ENCODE data around the gene JAM3. TPM values are rescaled to one million over a fixed set of nuclear protein-coding genes. Genes with fewer than 3 reads are reported as not detected.

The JAM3 gene
- total and polyA plus RNA-seq, 9 of the 15 experiments (the other 6 are each of a cell fraction or from before 2014, with no cell fraction given): 0.22 to 0.76 (median 0.40) TPM

GRCh38 chr11:134043821-134044420 lies 25.0 kb upstream of the JAM3 start:
- intact Hi-C loops (cut with micrococcal nuclease): no loop called here
- WGBS (ENCODE audit: insufficient coverage, low coverage, missing lambda C conversion rate): 0% methylated on average over 9 of the region's 9 CpGs
- Histone ChIP-seq H3K9ac (ENCODE audit: insufficient read depth in 1 of 2, low read depth in 2 of 2, low read length in 2 of 2) (no peak overlapping the region), H3K4me1 (replicated peaks in 1 of 2; ENCODE audit: control insufficient read depth in 2 of 2, insufficient read depth in 2 of 2, low read length in 2 of 2) (no peaks in the 10 kb centered on the region; a peak in 1 of 5 replicates), H2AFZ (ENCODE audit: low read depth, low read length) (no peak overlapping the region), H3K4me2 (ENCODE audit: insufficient read depth, low read length) (no peak overlapping the region), H3K9me3 (replicated peaks; ENCODE audit: control insufficient read depth, insufficient read depth, low read depth, low read length) (no peaks in the 10 kb centered on the region), H3K4me3 (no peak overlapping the region), H3K9me1 (ENCODE audit: control insufficient read depth, insufficient read depth, low read length) (no peaks in the 10 kb centered on the region), H4K20me1 (replicated peaks; ENCODE audit: control insufficient read depth, insufficient read depth, low read length) (no peaks in the 10 kb centered on the region), H3K27ac (ENCODE audit: extremely low read depth, low read depth, low read length) (no peak overlapping the region), H3K27me3 (ENCODE audit: control insufficient read depth in 2 of 2, insufficient read depth in 2 of 2, low read length in 2 of 2) (peaks cover 31 to 89% of the 10 kb centered on the region in 2 experiments), H3K36me3 (ENCODE audit: control insufficient read depth, insufficient read depth, low read length) (no peaks in the 10 kb centered on the region), H3K79me2 (ENCODE audit: control insufficient read depth, insufficient read depth, low read length) (no peaks in the 10 kb centered on the region)
- POLR2A ChIA-PET: no interaction called here
- in situ Hi-C loops (cut with MboI): no loop called here
- BruUV-seq (replicated peaks): no TSS peak
- FAIRE-seq (no peak), ATAC-seq (no peak), DNase-seq (ENCODE audit: extremely low read depth in 1 of 4, low spot score in 3 of 4) (no peak)
- CTCF ChIA-PET (ENCODE audit: low intra/inter-chr PET ratio): no interaction called here
- TF ChIP-seq TFE3 (CRISPR knock-in tag; IDR thresholded peaks at IDR 0.05) (peak; percentile 36), GATAD2B (IDR thresholded peaks at IDR 0.05; ENCODE audit: borderline replicate concordance) (no peak), ZNF23 (CRISPR knock-in tag; IDR thresholded peaks at IDR 0.05) (no peak)
